OCI-LY1 (cell line): ENCODE data around the gene BTNL9.

ENCODE experiments used
- H2AFZ ChIP-seq: fragments of 200-600 bp; sonication (generic), shearing (Covaris generic); 2 replicates; pipeline ENCODE4 v1.6.0; 2014; ENCODE audit warnings: antibody characterized with exemption, mild to moderate bottlenecking, low read length
- H3F3A ChIP-seq: fragments of 200-600 bp; sonication (generic), shearing (Covaris generic); 2 replicates; pipeline ENCODE4 v1.6.0; 2014; ENCODE audit warnings: mild to moderate bottlenecking, antibody characterized with exemption, low read length, moderate library complexity; ENCODE audit not compliant: insufficient read depth
- H3K27ac ChIP-seq: fragments of 200-600 bp; sonication (generic); 2 replicates; pipeline ENCODE4 v1.5.1; 2014; ENCODE audit warnings: low read length, mixed run types, mild to moderate bottlenecking, low read depth; ENCODE audit not compliant: poor library complexity, severe bottlenecking
- H3K27me3 ChIP-seq: fragments of 200-600 bp; sonication (generic); 2 replicates; pipeline ENCODE4 v1.6.0; 2014; ENCODE audit warnings: antibody characterized with exemption, mild to moderate bottlenecking, low read length, moderate library complexity; ENCODE audit not compliant: insufficient read depth
- H3K36me3 ChIP-seq: fragments of 200-600 bp; sonication (generic); 2 replicates; pipeline ENCODE4 v1.6.1; 2014; ENCODE audit warnings: mild to moderate bottlenecking, antibody characterized with exemption, low read length, moderate library complexity, mixed read lengths; ENCODE audit not compliant: insufficient read depth
- H3K4me1 ChIP-seq: fragments of 200-600 bp; sonication (generic); 2 replicates; pipeline ENCODE4 v1.5.1; 2014; ENCODE audit warnings: mild to moderate bottlenecking, low read length, moderate library complexity; ENCODE audit not compliant: insufficient read depth, severe bottlenecking
- H3K4me2 ChIP-seq: fragments of 200-600 bp; sonication (generic), shearing (Covaris generic); 2 replicates; pipeline ENCODE4 v1.6.1; 2014; ENCODE audit warnings: low read length
- H3K4me3 ChIP-seq: fragments of 200-600 bp; sonication (generic); 2 replicates; pipeline ENCODE4 v1.5.1; 2014; ENCODE audit warnings: low read length, low read depth, mild to moderate bottlenecking, mixed read lengths; ENCODE audit not compliant: poor library complexity, severe bottlenecking
- H3K79me2 ChIP-seq: fragments of 200-600 bp; shearing (Covaris generic); 2 replicates; pipeline ENCODE4 v1.6.1; 2016; ENCODE audit warnings: mixed run types, low read length, mixed read lengths; ENCODE audit not compliant: insufficient read depth
- H3K9ac ChIP-seq: fragments of 200-600 bp; sonication (generic), shearing (Covaris generic); 2 replicates; pipeline ENCODE4 v1.6.1; 2014; ENCODE audit warnings: mild to moderate bottlenecking, low read length, mixed read lengths
- H3K9me2 ChIP-seq: fragments of 200-600 bp; sonication (generic), shearing (Covaris generic); 2 replicates; pipeline ENCODE4 v1.6.1; 2014; ENCODE audit warnings: low read depth, mild to moderate bottlenecking, low read length, mixed read lengths
- H3K9me3 ChIP-seq: fragments of 200-600 bp; shearing (Covaris generic); 2 replicates; pipeline ENCODE4 v1.6.1; 2014; ENCODE audit warnings: low read length, mixed read lengths
- H4K20me1 ChIP-seq: fragments of 200-600 bp; sonication (generic), shearing (Covaris generic); 2 replicates; pipeline ENCODE4 v1.6.0; 2016; ENCODE audit warnings: mild to moderate bottlenecking, low read length; ENCODE audit not compliant: insufficient read depth
- EZH2 ChIP-seq: fragments of 200-600 bp; sonication (generic), shearing (Covaris generic); IDR thresholded peaks from 2 replicates; pipeline ENCODE4 v1.8.0; 2017; ENCODE audit warnings: borderline replicate concordance, mixed run types, mild to moderate bottlenecking, antibody characterized with exemption, low read length, moderate library complexity, mixed read lengths
- TF ChIP-seq, protein P1 (sequence below): fragments of 200-600 bp; sonication (generic), shearing (Covaris generic); IDR thresholded peaks from 2 replicates; pipeline ENCODE4 v1.5.1; 2017; ENCODE audit warnings: mild to moderate bottlenecking, antibody characterized with exemption, low read length, moderate library complexity, mixed read lengths

The BTNL9 gene

DNA sequence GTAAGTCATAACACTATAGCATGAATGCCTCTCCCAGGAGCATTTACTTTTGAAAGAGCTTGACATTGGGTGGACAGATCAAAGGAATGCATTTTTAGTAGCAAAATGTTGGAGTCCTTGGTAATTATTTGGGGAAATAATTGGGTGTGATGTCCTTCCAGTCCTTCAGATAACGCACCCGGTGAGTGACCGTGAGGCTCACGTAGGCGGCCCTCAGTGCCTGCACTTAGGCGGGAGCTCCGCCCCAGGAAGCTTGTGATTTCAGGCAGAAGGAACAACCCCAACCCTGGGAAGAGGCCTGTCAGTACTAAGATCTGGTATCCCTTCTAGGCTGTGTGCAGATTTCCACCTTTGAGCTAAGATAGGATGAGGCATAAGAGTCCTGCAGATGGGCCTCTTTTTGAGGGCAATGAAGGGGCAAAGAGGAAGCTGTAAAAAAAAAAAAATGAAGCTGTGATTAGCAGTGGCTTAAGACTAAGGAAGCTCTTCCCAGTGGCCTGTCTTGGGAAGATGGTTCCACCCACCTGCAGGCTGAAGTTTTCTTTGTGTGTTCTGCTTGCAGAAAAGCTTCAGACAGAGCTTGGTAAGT lies 14.9 kb downstream of the BTNL9 start:
- no peaks in the 10 kb centered on the region for H3K9me2 ChIP-seq
- peak overlapping the region; percentile 85 for H3K4me3 ChIP-seq
- H3K36me3 ChIP-seq: peaks cover 36% of the 10 kb centered on the region
- H3K4me1 ChIP-seq: peaks cover 42% of the 10 kb centered on the region
- no peak overlapping the region for H2AFZ ChIP-seq
- H3K27me3 ChIP-seq: no peaks in the 10 kb centered on the region
- peak overlapping the region; percentile 80 for H3K27ac ChIP-seq
- no peaks in the 10 kb centered on the region for H3K9me3 ChIP-seq
- H3K79me2 ChIP-seq: no peaks in the 10 kb centered on the region
- H3K4me2 ChIP-seq: peak overlapping the region; percentile 75
- no peaks in the 10 kb centered on the region for H4K20me1 ChIP-seq
- TF ChIP-seq, protein P1, sequence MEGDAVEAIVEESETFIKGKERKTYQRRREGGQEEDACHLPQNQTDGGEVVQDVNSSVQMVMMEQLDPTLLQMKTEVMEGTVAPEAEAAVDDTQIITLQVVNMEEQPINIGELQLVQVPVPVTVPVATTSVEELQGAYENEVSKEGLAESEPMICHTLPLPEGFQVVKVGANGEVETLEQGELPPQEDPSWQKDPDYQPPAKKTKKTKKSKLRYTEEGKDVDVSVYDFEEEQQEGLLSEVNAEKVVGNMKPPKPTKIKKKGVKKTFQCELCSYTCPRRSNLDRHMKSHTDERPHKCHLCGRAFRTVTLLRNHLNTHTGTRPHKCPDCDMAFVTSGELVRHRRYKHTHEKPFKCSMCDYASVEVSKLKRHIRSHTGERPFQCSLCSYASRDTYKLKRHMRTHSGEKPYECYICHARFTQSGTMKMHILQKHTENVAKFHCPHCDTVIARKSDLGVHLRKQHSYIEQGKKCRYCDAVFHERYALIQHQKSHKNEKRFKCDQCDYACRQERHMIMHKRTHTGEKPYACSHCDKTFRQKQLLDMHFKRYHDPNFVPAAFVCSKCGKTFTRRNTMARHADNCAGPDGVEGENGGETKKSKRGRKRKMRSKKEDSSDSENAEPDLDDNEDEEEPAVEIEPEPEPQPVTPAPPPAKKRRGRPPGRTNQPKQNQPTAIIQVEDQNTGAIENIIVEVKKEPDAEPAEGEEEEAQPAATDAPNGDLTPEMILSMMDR: no peak
- TF ChIP-seq EZH2: no peak
- H3K9ac ChIP-seq: no peak overlapping the region
- no peaks in the 10 kb centered on the region for H3F3A ChIP-seq

DNA sequence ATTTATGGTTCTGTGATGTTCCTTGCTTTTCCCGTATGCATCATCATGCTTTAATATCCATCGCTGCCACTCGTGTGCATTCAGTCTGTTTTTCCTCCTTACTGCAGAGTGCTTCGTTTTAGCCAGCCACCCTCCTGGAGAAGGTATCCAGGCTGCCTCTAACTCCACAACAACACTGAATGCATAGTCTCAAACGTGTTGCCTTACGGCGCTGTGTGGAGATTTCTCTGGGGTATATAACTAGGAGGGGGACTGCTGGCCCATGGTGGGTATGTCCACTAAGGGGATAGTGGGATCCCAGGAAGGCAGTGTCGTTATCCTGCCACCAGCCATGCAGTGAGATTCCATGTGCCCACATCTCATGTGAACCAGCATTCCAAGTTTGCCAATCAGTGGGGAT lies 16.4 kb downstream of the BTNL9 start:
- Histone ChIP-seq H3K4me1 (peaks cover 27% of the 10 kb centered on the region), H3K27me3 (no peaks in the 10 kb centered on the region), H3K4me2 (no peak overlapping the region), H3K9me3 (no peaks in the 10 kb centered on the region), H3K9ac (no peak overlapping the region), H3F3A (no peaks in the 10 kb centered on the region), H3K4me3 (no peak overlapping the region), H3K79me2 (no peaks in the 10 kb centered on the region), H3K27ac (no peak overlapping the region), H3K36me3 (peaks cover 39% of the 10 kb centered on the region), H3K9me2 (no peaks in the 10 kb centered on the region), H2AFZ (no peak overlapping the region), H4K20me1 (no peaks in the 10 kb centered on the region)
- no peak for TF ChIP-seq EZH2

DNA sequence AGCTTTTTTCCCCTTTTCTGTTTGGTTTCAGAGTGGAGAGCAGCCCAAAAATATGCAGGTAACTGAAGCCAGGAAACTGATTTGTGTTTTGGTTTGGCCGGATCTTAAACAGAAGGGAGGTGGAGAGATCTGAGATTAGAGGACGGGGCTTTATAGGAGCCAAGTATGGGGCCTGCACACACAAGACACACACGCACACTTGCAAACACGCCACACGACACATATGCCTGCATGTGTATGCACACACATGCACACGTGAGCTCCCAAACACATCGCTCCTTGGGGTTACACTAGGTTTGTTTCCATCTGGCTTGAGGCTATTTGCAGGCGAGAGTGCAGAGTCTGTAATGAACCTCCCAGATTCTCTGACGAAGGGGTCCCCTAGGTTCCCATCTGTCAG lies 18.3 kb downstream of the BTNL9 start:
- no peaks in the 10 kb centered on the region for H3K79me2 ChIP-seq
- no peak for TF ChIP-seq EZH2
- TF ChIP-seq, protein P1: no peak
- no peak overlapping the region for H3K4me2 ChIP-seq
- H2AFZ ChIP-seq: no peak overlapping the region
- H3K4me3 ChIP-seq: no peak overlapping the region
- H4K20me1 ChIP-seq: no peaks in the 10 kb centered on the region
- H3F3A ChIP-seq: no peaks in the 10 kb centered on the region
- H3K27ac ChIP-seq: no peak overlapping the region
- no peak overlapping the region for H3K9ac ChIP-seq
- peaks cover 15% of the 10 kb centered on the region for H3K4me1 ChIP-seq
- no peaks in the 10 kb centered on the region for H3K9me2 ChIP-seq
- peaks cover 39% of the 10 kb centered on the region for H3K36me3 ChIP-seq
- H3K27me3 ChIP-seq: no peaks in the 10 kb centered on the region
- H3K9me3 ChIP-seq: no peaks in the 10 kb centered on the region

DNA sequence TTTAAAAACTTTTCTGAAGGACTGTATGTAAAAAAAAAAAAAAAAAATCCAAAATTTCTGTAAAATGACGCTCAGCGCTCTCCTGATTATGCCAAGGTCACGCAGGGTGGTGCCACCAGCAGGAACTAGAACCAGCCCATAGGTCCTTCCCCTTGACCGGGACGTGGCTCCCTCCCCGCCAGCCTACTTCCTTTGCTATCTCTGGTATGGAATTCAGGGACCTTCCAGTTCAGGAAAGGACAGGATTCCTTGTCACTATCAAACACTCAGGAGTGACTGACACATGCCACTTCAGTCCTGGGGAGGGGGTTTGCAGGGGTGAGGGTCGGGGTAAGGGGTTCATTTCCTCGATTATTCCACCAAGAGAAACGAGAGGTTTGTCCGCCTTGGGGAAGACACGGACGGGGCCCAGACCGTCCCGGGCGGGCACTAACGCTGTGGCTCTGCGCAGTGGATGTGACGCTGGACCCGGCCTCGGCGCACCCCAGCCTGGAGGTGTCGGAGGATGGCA lies 18.8 kb downstream of the BTNL9 start:
- Histone ChIP-seq H3K27ac (no peak overlapping the region), H3K4me1 (peaks cover 15% of the 10 kb centered on the region), H3K9me3 (no peaks in the 10 kb centered on the region), H3K9ac (no peak overlapping the region), H4K20me1 (no peaks in the 10 kb centered on the region), H3K36me3 (peaks cover 39% of the 10 kb centered on the region), H3K4me3 (no peak overlapping the region), H2AFZ (no peak overlapping the region), H3F3A (no peaks in the 10 kb centered on the region), H3K27me3 (no peaks in the 10 kb centered on the region), H3K9me2 (no peaks in the 10 kb centered on the region), H3K79me2 (no peaks in the 10 kb centered on the region), H3K4me2 (no peak overlapping the region)
- no peak for TF ChIP-seq EZH2
- TF ChIP-seq, protein P1: no peak
